HG03060 (cell line): ENCODE results near the gene RYR3.

Experiments used
- ATAC-seq: cut with Tn5 transposase; IDR thresholded peaks from one replicate; pipeline ENCODE4 v1.9.1; 2021; ENCODE audit warnings: low read depth, moderate number of reproducible peaks; ENCODE audit not compliant: unreplicated experiment

RYR3 gene

GRCh38 chr15:33636234-33636633, 325.5 kb downstream of the RYR3 start:
- ATAC-seq, result no peak

DNA sequence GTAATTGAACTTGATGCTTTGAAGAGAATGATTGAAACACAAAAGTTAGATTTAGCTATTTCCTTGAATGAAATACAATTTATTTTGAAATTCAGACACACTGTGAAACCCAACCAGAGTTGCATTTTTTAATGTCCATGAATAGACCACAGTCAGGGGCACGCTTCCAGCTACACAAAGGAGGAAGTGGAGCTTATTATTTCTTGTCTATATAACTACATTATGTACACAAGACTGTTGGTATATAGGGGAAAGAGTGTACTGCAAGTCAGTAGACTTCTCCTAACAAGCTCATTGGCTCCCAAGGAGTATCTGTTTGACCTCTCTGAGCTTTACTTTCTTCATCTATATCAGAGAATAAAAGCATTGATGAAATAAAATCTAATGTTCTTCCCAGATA, 326.2 kb downstream of the RYR3 start:
- ATAC-seq, result no peak

- ATAC-seq, result no peak
Measured at GRCh38 chr15:33638453-33638852, 327.7 kb downstream of the RYR3 start.

GRCh38 chr15:33639051-33639450, 328.3 kb downstream of the RYR3 start:
- no peak for ATAC-seq

DNA sequence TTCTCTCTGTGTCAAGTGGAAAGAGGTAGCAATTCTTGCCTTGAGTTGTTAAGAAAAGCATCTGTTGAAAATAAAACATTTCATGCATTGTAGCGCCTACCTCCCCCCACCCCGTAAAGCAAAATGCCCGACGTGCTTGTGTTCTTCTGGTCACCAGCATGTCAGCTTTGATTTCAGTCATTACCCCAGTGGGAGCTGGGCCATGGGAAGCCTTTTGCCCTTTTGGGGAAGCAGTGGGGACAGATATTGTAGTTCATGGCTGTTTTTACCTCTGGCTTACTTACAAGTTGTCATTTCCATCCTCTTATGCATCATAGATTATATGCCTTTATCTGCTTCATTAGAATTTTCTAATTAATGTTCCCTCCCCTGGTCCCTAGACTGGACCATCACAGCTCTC, 328.7 kb downstream of the RYR3 start:
- no peak for ATAC-seq

- no peak for ATAC-seq
Measured at GRCh38 chr15:33639978-33640377, 329.2 kb downstream of the RYR3 start.

- ATAC-seq, result no peak
Measured at GRCh38 chr15:33641069-33641468, 330.3 kb downstream of the RYR3 start.

DNA sequence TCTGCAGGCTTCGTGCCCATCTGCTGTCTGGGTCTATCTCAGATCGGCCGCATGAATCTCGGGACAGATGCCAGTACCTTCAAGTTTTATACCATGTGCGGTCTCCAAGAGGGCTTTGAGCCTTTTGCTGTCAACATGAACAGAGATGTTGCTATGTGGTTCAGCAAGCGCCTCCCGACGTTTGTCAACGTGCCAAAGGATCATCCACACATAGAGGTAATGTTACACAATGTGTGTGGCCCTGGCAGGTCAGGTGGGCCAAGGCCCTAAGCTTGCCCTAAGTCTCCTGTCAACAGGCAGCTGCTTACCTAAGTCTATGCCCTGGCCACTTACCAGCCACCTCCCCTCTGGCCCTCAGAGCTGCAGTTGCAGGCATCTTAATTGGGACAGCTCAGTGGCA, 333.5 kb downstream of the RYR3 start:
- no peak for ATAC-seq

GRCh38 chr15:33646744-33647143, 336.0 kb downstream of the RYR3 start:
- no peak for ATAC-seq

- no peak for ATAC-seq
Measured at GRCh38 chr15:33649217-33649933, 338.6 kb downstream of the RYR3 start.

DNA sequence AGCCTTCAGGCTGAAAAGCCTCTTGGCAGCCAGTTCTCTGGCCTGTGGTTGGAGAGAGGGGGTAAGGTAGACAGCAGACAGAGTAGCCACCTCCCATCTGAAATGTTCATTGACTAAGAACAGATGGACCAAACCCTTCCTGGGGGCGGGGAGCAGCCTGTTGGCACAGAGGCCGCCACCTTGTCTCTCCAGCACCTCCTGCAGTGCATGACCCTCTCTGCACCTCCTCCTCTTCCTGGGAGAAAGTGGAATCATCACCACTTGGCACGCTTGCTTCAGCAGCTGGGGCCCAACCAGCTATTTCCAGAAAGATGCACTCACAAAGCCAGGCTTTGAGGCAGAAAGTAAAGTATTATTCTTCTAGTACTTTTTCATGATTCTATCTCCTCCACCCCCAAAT, 344.1 kb downstream of the RYR3 start:
- ATAC-seq, result no peak

- no peak for ATAC-seq
Measured at GRCh38 chr15:33655488-33655887, 344.7 kb downstream of the RYR3 start.

DNA sequence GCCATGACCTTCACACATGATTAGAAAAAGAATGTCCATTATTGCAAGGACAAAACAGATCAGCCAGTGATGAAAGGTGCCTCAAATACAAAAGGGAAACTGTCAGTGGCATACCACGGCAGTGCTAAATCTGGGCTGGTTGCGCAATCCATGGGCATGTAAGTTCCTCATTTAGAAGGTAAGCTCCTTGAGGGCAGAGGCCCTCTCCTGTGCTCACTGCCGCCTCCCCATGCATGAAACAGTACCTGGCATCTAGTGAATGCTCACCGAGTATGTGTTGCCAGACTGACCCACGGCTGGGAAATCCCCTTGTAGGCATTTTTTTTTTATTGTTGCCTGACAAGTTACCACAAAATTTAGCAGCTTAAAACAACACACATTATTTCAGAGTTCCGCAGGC, 345.4 kb downstream of the RYR3 start:
- ATAC-seq, result no peak

- no peak for ATAC-seq
Measured at GRCh38 chr15:33660151-33660550, 349.4 kb downstream of the RYR3 start.

DNA sequence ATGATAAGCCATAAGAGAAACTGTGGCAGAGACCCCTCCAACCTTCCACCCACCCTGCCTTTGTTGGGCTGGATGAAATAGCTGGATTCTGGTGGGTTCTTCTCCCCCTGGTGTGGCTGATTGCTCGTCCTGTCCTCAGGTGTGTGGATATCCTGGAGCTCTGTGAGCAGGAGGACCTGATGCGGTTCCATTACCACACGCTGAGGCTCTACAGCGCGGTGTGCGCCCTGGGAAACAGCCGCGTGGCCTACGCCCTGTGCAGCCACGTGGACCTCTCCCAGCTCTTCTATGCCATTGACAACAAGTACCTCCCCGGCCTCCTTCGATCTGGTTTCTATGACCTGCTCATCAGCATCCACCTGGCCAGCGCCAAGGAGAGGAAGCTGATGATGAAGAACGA, 351.2 kb downstream of the RYR3 start:
- no peak for ATAC-seq

GRCh38 chr15:33664947-33665346, 354.2 kb downstream of the RYR3 start:
- no peak for ATAC-seq

- ATAC-seq, result no peak
Measured at GRCh38 chr15:33670567-33670966, 359.8 kb downstream of the RYR3 start.

DNA sequence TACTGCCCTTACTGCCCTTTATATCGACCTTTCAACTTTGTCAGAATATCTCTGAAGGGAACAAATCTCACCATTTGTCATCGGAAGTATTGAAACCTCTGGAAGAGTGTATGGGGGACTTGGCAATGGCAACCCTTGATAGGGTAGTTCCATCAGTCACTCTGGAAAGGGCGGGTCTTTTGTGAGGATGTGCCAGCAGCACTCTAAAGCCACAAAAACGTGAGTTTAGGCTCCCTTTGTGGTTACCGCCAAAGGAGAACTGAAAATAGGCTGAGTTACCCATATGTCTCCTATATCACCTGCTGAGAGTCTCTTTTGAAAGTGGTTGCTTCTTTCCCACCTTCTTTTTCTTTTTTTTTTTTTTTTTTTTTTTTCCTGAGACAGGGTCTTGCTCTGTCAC, 360.7 kb downstream of the RYR3 start:
- no peak for ATAC-seq

DNA sequence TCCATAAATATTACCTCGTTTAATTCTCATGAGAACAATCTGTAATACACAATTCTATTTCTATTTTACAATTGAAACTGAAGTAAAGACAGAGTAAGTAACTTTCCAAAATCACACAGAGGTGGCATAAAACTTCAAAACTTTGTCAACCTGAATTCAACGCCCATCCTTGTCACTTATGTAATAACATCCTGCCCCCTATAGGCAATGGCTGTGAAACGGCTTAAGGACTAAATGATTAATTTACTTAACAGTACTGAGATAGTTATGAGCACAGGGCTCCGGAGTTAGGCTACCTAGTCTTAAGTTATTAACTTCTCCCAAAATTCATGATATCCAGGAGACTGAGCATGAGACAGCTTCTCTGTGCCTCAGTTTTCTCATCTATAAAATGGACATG, 364.5 kb downstream of the RYR3 start:
- no peak for ATAC-seq

DNA sequence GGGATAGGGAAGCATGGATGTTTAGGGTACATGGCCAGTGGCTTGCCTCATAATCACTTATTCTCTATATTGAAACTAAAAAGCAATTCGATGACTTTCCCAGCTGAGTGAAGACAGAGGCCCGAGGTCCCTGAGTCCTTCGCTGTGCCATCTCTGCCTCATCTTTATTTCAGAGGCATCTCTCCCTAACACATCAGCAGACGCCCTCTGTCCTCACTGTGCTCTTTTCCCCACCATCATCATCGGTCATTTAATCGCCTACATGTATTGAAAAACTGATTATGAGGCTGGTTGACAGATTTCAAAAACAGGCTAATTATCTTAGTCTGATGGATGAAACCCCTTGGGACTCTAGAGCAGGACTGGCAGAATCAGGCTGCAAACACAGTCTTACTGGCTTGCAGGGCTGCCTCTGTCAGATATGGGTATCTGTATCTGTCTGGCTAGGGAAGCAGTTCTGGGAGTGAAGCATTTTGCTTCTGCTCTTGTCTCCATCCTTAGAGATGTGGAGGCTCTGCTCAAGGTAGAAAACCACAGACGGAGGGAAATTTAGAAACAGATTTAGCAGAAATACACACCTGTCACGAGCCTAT, 366.6 kb downstream of the RYR3 start:
- no peak for ATAC-seq

GRCh38 chr15:33678176-33678575, 367.4 kb downstream of the RYR3 start:
- no peak for ATAC-seq

GRCh38 chr15:33678602-33679001, 367.8 kb downstream of the RYR3 start:
- ATAC-seq, result no peak

DNA sequence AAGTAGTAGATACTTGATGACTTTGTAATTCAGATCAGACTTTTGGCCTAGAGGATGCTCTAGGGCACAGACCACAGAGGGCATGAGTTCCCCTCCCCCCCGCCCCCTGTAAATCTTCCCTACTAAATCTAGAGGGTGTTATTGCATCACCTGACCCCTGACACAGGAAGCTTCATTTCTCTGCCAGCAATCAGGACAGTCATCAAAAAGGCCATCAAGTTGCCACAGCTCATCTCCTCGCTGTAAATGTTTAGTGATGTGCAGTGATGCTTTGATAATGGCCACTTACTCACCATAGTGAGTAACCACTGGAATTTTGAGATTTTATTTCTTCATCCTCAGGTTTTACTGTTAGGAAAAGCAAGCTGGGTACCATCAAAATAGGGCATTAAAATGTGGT, 368.3 kb downstream of the RYR3 start:
- no peak for ATAC-seq
